HCT116 (cell line): ENCODE results near the gene SLC16A12.

ENCODE experiments used
- POLR2A ChIP-seq: IDR thresholded peaks from 2 replicates; pipeline ENCODE4 v1.7.0; 2011; ENCODE audit warnings: borderline replicate concordance; ENCODE audit not compliant: insufficient read depth, insufficient read length; ENCODE audit errors: extremely low read depth
- RAD21 ChIP-seq: IDR thresholded peaks from 2 replicates; pipeline ENCODE4 v1.6.1; 2012; ENCODE audit warnings: low read depth, mild to moderate bottlenecking
- SP1 ChIP-seq: IDR thresholded peaks from 2 replicates; pipeline ENCODE4 v1.6.1; 2012; ENCODE audit warnings: low read depth
- TCF7L2 ChIP-seq: IDR thresholded peaks from 2 replicates; pipeline ENCODE4 v1.7.0; 2011; ENCODE audit warnings: borderline replicate concordance, inconsistent platforms; ENCODE audit not compliant: insufficient read depth, insufficient read length; ENCODE audit errors: extremely low read depth
- YY1 ChIP-seq: IDR thresholded peaks from 2 replicates; pipeline ENCODE4 v1.6.1; 2011; ENCODE audit warnings: low read length, low read depth, moderate library complexity, mild to moderate bottlenecking; ENCODE audit not compliant: insufficient replicate concordance; ENCODE audit errors: extremely low read depth
- TF ChIP-seq, protein P1 (sequence below), 3 experiments: fragments of 200-600 bp in 1 of 3; sonication (generic) in 1 of 3; IDR thresholded peaks in 2 of 3; conservative IDR thresholded peaks in 1 of 3; 2 replicates each; pipeline ENCODE4 v1.5.1; 2012 to 2017; ENCODE audit warnings: low read depth in 2 of 3, low read length in 2 of 3, antibody characterized with exemption in 1 of 3, borderline replicate concordance in 1 of 3, control low read depth in 1 of 3, mild to moderate bottlenecking in 1 of 3, mixed read lengths in 1 of 3, mixed run types in 1 of 3, moderate library complexity in 1 of 3; ENCODE audit not compliant: insufficient read depth in 1 of 3

DNA sequence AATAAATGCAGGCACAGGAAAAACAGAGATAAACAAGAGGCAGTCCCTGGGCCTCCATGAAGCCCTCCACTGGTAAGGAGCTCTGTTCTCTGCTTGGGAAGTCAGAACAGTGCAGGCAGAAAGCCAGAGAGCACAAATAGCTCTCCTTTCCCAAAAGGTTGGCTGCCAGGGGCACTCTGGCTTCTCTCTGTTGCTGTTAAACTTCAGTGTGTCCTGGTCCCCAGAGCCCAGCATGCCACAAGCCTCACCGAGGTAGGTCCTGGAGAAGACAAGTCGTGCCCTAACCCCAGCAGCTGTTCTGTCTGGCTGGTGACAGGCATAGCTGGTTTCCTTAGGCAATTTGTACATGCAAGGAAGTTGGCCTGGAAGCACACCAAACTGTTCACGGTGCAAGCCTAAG is 17.3 kb downstream of the SLC16A12 start:
- TF ChIP-seq, protein P1, sequence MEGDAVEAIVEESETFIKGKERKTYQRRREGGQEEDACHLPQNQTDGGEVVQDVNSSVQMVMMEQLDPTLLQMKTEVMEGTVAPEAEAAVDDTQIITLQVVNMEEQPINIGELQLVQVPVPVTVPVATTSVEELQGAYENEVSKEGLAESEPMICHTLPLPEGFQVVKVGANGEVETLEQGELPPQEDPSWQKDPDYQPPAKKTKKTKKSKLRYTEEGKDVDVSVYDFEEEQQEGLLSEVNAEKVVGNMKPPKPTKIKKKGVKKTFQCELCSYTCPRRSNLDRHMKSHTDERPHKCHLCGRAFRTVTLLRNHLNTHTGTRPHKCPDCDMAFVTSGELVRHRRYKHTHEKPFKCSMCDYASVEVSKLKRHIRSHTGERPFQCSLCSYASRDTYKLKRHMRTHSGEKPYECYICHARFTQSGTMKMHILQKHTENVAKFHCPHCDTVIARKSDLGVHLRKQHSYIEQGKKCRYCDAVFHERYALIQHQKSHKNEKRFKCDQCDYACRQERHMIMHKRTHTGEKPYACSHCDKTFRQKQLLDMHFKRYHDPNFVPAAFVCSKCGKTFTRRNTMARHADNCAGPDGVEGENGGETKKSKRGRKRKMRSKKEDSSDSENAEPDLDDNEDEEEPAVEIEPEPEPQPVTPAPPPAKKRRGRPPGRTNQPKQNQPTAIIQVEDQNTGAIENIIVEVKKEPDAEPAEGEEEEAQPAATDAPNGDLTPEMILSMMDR (IDR thresholded peaks at IDR 0.05 in 2 of 3, conservative IDR thresholded peaks at IDR 0.05 in 1 of 3; ENCODE audit: borderline replicate concordance in 1 of 3, insufficient read depth in 1 of 3, low read depth in 2 of 3, low read length in 2 of 3), result no peak
- TF ChIP-seq RAD21 (no peak), TCF7L2 (no peak), YY1 (no peak), POLR2A (no peak), SP1 (no peak)
